ENCODE results near the gene TYW1B. TPM values are rescaled to one million over a fixed set of nuclear protein-coding genes. Genes with fewer than 3 reads are reported as not detected.
"Not testable (repeated sequence)": the region's sequence is repeated elsewhere in the genome, so short reads cannot be mapped to it uniquely, and the experiment has no call there.

Gene TYW1B
- total RNA-seq, 2 experiments from 2014 or later = 3.6 to 4.0 TPM

GRCh38 chr7:72805526-72806494 is 22.2 kb downstream of the TYW1B start:
- DNase-seq (peak in 2 of 14 experiments; percentile 56 to 67), ATAC-seq (ENCODE audit: poor library complexity) (no peak)
- Histone ChIP-seq H3K27ac (ENCODE audit: low read depth in 1 of 2, low read length in 2 of 2) (no peak overlapping the region), H3K27me3 (ENCODE audit: control insufficient read depth in 1 of 2, insufficient read depth in 2 of 2, low read length in 2 of 2) (no peaks in the 10 kb centered on the region), H3K9me3 (ENCODE audit: control insufficient read depth in 1 of 2, insufficient read depth in 1 of 2, low read length in 2 of 2) (no peaks in the 10 kb centered on the region), H3K36me3 (ENCODE audit: insufficient read depth, low read length) (peaks cover 19% of the 10 kb centered on the region), H3K4me1 (ENCODE audit: insufficient read depth, low read length) (no peaks in the 10 kb centered on the region), H3K4me3 (ENCODE audit: low read length) (no peak overlapping the region)
- CTCF ChIA-PET = no interaction called here
- H3K4me1 Mint-ChIP-seq (ENCODE audit: low read depth) = no peaks in the 10 kb centered on the region
- intact Hi-C loops (cut with DNase I, micrococcal nuclease) = no loop called here
- POLR2A ChIA-PET = no interaction called here
- H3K27me3 Mint-ChIP-seq = no peaks in the 10 kb centered on the region
- H3K27ac Mint-ChIP-seq = no peak overlapping the region
- TF ChIP-seq, protein P1, sequence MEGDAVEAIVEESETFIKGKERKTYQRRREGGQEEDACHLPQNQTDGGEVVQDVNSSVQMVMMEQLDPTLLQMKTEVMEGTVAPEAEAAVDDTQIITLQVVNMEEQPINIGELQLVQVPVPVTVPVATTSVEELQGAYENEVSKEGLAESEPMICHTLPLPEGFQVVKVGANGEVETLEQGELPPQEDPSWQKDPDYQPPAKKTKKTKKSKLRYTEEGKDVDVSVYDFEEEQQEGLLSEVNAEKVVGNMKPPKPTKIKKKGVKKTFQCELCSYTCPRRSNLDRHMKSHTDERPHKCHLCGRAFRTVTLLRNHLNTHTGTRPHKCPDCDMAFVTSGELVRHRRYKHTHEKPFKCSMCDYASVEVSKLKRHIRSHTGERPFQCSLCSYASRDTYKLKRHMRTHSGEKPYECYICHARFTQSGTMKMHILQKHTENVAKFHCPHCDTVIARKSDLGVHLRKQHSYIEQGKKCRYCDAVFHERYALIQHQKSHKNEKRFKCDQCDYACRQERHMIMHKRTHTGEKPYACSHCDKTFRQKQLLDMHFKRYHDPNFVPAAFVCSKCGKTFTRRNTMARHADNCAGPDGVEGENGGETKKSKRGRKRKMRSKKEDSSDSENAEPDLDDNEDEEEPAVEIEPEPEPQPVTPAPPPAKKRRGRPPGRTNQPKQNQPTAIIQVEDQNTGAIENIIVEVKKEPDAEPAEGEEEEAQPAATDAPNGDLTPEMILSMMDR (IDR thresholded peaks at IDR 0.05) = no peak
- peaks cover 72% of the 10 kb centered on the region for H3K36me3 Mint-ChIP-seq (ENCODE audit: low read depth)
- no peak overlapping the region for H3K4me3 Mint-ChIP-seq
- no peaks in the 10 kb centered on the region for H3K9me3 Mint-ChIP-seq

DNA sequence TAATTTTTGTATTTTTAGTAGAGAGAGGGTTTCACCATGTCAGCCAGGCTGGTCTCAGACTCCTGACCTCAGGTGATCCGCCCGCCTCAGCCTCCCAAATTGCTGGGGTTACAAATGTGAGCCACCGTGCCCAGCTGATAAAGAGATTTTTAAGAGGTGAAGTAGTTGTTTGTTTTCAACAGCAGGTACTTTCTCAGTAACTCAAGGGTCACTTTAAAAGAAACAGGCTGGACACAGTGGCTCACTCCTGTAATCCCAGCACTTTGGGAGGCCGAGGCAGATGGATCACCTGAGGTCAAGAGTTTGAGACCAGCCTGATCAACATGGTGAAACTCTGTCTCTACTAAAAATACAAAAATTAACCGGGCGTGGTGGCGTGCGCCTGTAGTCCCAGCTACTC is 24.2 kb downstream of the TYW1B start:
- H3K27ac ChIP-seq (ENCODE audit: low read depth in 1 of 2, low read length in 2 of 2); H3K27me3 Mint-ChIP-seq; H3K27me3 ChIP-seq (ENCODE audit: control insufficient read depth in 1 of 2, insufficient read depth in 2 of 2, low read length in 2 of 2); DNase-seq; POLR2A ChIA-PET; H3K4me3 ChIP-seq (ENCODE audit: low read length); H3K27ac Mint-ChIP-seq; H3K4me3 Mint-ChIP-seq; H3K9me3 ChIP-seq (ENCODE audit: control insufficient read depth in 1 of 2, insufficient read depth in 1 of 2, low read length in 2 of 2); ATAC-seq (ENCODE audit: poor library complexity); CTCF ChIA-PET; H3K4me1 ChIP-seq (ENCODE audit: insufficient read depth, low read length); H3K9me3 Mint-ChIP-seq; intact Hi-C loops (cut with DNase I, micrococcal nuclease); H3K4me1 Mint-ChIP-seq (ENCODE audit: low read depth): not testable (repeated sequence)
- peaks cover 19% of the 10 kb centered on the region for H3K36me3 ChIP-seq (ENCODE audit: insufficient read depth, low read length)
- H3K36me3 Mint-ChIP-seq (ENCODE audit: low read depth) = peaks cover 77% of the 10 kb centered on the region

DNA sequence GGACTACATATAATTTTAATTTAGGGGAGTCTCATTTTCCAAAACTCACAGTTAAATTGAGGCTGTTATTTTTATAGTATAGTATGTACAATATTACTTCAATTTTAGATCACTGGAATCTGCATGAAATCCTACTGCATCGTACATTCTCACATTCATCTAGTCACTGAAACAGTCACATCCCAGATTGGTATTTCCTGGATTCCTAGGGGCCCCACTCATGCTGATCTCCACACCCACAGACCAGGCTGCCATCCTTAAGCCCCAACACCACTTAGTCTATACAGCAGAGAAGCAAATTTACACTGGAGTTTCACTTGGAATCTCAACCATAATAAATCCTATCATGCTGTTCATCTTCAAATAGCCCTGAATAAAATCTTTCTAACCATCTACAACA is 26.4 kb downstream of the TYW1B start:
- H3K27ac ChIP-seq (ENCODE audit: low read depth in 1 of 2, low read length in 2 of 2); H3K27ac Mint-ChIP-seq; H3K4me1 ChIP-seq (ENCODE audit: insufficient read depth, low read length); CTCF ChIA-PET; H3K4me3 Mint-ChIP-seq; H3K4me1 Mint-ChIP-seq (ENCODE audit: low read depth); H3K27me3 Mint-ChIP-seq; DNase-seq; POLR2A ChIA-PET; H3K4me3 ChIP-seq (ENCODE audit: low read length); H3K9me3 ChIP-seq (ENCODE audit: control insufficient read depth in 1 of 2, insufficient read depth in 1 of 2, low read length in 2 of 2); H3K9me3 Mint-ChIP-seq; ATAC-seq (ENCODE audit: poor library complexity); H3K27me3 ChIP-seq (ENCODE audit: control insufficient read depth in 1 of 2, insufficient read depth in 2 of 2, low read length in 2 of 2); intact Hi-C loops (cut with DNase I, micrococcal nuclease): not testable (repeated sequence)
- peaks cover 82% of the 10 kb centered on the region for H3K36me3 Mint-ChIP-seq (ENCODE audit: low read depth)
- H3K36me3 ChIP-seq (ENCODE audit: insufficient read depth, low read length) = peaks cover 19% of the 10 kb centered on the region

DNA sequence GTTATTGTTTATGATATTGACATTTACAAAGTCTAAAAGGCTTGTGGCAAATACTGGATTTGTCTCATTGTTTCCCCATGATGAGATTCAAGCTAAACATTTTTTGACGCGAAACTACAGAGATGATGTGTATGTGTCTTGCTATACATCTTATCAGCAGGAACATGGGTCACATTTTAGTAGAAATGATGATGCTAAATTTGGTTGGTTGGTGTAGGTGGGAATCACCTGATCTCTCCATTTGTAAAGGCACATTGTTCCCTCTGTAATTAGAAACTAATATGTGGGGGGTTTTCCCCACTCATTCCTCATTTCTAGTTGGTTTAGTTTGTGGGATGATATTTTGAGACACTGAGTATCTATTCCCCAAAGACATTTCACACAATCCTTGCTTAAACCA is 32.6 kb downstream of the TYW1B start:
- H3K9me3 Mint-ChIP-seq; H3K27ac ChIP-seq (ENCODE audit: low read depth in 1 of 2, low read length in 2 of 2); H3K27ac Mint-ChIP-seq; H3K27me3 Mint-ChIP-seq; POLR2A ChIA-PET; H3K4me3 ChIP-seq (ENCODE audit: low read length); H3K27me3 ChIP-seq (ENCODE audit: control insufficient read depth in 1 of 2, insufficient read depth in 2 of 2, low read length in 2 of 2); H3K4me3 Mint-ChIP-seq; H3K9me3 ChIP-seq (ENCODE audit: control insufficient read depth in 1 of 2, insufficient read depth in 1 of 2, low read length in 2 of 2); H3K4me1 ChIP-seq (ENCODE audit: insufficient read depth, low read length); intact Hi-C loops (cut with DNase I, micrococcal nuclease); ATAC-seq (ENCODE audit: poor library complexity); CTCF ChIA-PET; DNase-seq; H3K36me3 ChIP-seq (ENCODE audit: insufficient read depth, low read length); H3K4me1 Mint-ChIP-seq (ENCODE audit: low read depth): not testable (repeated sequence)
- H3K36me3 Mint-ChIP-seq (ENCODE audit: low read depth) = peaks cover 56% of the 10 kb centered on the region
